GM18870 (cell line): ENCODE data around the gene ERC2.

Source experiments
- ATAC-seq: cut with Tn5 transposase; IDR thresholded peaks from one replicate; pipeline ENCODE4 v1.9.1; 2021; ENCODE audit warnings: moderate library complexity; ENCODE audit not compliant: unreplicated experiment

ERC2 gene

DNA sequence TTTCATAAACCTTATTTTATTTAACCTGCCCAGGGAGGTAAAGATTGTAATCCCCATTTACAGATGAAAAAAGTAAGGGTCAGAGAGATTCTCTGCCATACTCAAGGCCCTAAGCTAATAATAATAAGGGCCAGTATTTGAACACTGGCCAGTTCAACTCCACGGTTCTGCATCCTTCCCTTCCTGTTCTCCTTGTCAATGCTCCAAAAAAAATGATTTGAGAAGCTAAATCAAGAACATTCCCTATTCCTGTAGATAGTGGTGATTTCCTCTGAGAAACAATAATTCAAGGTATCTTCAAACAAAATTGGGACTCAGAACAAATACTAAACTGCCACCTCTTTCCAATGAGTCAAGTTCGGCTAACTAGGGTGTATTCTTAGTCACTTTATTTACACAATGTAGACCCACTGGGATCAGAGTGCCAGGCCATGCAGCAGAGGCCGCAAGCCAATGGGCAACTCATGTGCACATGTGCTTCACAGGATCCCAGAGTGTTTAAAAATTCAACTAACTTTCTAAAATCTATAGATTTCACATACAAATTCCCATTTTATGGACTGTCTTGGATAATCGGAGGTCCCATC lies 521.6 kb downstream of the ERC2 start:
- ATAC-seq: no peak

GRCh38 chr3:55942868-55943267 lies 525.4 kb downstream of the ERC2 start:
- no peak for ATAC-seq

DNA sequence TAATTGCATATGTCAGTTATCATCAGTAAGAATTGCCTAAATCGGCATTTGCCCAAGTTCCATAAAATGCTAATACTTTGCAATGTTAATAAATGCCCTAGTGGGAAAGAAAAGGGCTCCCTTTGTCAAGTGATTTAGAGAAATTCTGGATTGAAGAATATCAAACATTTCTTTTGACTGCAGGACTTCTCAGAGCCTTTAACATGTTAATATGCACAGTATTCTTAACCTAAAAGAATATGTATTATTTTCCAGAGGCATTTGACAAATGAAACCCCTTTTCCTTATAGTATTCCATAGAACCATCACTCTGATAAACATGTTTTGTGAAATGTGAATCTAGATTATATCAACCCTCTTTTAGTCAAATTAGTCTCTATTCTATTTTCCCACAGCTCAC lies 529.0 kb downstream of the ERC2 start:
- ATAC-seq: no peak

- no peak for ATAC-seq
Measured at GRCh38 chr3:55937301-55937700, 531.0 kb downstream of the ERC2 start.

- ATAC-seq: no peak
Measured at GRCh38 chr3:55936549-55937052, 531.7 kb downstream of the ERC2 start.

- no peak for ATAC-seq
Measured at GRCh38 chr3:55935241-55935640, 533.0 kb downstream of the ERC2 start.

GRCh38 chr3:55934771-55935170 lies 533.5 kb downstream of the ERC2 start:
- ATAC-seq: no peak

GRCh38 chr3:55929154-55929869 lies 539.0 kb downstream of the ERC2 start:
- no peak for ATAC-seq

DNA sequence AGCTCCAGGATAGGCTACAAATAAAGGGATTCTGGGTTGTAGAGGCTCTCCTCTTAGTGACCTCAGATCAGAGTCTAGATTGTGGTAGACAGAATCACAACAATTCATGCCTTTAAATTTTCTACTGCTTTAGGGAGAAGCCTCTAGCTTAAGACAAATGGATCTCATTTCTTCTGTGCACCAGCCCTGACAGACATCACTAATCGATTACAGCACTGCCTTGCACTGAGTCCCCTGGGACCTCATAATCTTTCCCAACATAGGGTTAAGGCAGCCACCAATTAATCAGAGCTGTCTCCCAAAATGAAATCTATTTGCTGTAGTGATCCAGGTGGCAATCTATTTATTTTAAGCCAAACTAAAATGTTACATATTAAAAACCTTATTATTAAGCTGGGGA lies 544.6 kb downstream of the ERC2 start:
- ATAC-seq: no peak

GRCh38 chr3:55923207-55923606 lies 545.1 kb downstream of the ERC2 start:
- ATAC-seq: no peak

DNA sequence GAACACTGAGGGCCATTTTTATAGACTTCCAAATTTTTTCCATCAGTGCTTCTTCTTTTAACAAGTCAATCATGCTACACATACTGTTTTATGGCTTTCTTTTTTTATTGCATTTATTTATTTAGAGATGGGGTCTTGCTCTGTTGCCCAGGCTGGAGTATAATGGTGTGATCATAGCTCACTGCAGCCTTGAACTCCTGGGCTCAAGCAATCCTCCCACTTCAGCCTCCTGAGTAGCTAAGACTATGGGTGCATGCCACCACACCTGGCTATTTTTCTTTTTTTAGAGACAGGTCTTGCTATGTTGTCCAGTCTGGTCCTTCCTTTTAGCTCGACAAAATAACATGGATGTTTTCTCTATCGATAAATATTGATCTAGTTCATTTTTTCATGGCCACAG lies 555.4 kb downstream of the ERC2 start:
- ATAC-seq: no peak

GRCh38 chr3:55911266-55911665 lies 557.0 kb downstream of the ERC2 start:
- no peak for ATAC-seq

DNA sequence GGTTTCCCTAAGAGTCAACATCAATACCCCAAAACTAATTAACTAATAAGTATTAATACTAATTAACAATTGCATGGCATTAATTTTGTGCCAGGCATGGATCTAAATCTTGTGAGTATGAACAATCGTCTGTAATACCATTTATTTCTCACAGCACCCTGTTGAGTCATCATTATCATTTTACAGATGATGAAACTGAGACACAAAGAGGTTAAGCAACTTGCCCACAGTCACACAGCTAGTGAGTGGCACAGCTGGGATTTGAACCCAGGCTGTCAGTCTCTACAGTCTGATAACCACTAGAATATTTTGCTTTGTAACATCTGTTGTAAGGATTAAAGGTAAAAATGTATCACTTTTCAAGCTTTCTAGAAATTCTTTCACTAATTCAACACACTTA lies 557.7 kb downstream of the ERC2 start:
- no peak for ATAC-seq

DNA sequence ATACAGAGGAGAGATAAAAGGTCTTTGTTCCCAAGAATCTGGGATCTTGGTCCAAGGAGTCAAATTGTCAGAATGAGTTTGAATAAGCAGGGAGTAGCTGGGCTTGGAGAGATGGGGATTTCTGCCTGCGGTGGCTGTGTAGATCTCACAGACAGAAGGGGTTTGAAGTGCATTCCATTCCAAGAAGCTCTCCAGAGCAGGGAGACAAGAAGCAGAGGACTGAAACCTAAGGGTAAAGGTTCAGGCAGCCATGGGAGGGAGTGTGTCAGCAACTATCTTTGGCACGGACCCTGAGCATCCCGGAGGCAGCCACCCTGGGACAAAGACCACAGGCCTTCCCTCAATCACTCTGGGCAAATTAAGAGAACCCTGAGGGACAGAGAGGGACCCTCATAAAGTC lies 558.9 kb downstream of the ERC2 start:
- no peak for ATAC-seq

- no peak for ATAC-seq
Measured at GRCh38 chr3:55907616-55908015, 560.7 kb downstream of the ERC2 start.

- ATAC-seq: no peak
Measured at GRCh38 chr3:55906896-55907295, 561.4 kb downstream of the ERC2 start.

DNA sequence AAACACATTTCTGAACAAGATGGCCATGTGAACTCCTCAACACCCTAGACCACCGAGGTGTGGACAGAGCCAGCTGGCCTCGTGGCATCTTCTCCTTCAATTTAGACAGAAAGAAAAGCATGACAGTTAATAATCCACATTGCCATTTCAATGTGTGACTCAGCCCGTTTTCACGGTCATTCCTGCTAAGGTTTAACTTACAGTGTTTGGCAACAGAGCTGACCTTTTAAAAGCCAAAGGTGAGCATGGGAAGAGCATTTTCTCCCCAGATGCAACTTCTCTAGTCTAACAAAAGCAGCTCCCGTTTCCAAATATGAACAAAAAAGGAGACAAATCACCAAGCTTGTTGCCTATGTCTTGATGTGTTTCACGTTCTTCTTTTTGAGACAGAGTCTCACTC lies 563.6 kb downstream of the ERC2 start:
- ATAC-seq: no peak

- no peak for ATAC-seq
Measured at GRCh38 chr3:55903680-55904079, 564.6 kb downstream of the ERC2 start.

- ATAC-seq: no peak
Measured at GRCh38 chr3:55902221-55902900, 565.9 kb downstream of the ERC2 start.

DNA sequence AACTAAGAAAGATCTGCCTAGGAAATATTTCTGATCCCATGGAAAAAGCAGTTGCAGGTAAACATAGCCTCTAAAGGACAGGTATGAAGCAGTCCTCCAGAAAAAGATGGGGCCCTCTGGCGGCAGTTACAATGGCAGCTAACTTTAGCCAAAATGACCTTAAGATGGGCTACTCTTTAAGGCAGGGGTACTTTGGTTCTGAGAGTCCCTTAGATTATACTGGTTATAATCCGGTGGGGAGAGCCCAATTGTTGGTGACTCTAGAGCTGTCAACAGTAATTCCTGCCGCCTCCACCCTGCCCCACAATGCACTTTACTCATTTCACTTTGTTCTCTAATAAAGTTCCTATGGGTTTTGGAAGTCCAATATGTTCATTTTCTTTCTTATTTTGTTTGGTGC lies 568.4 kb downstream of the ERC2 start:
- no peak for ATAC-seq

GRCh38 chr3:55897573-55898224 lies 570.6 kb downstream of the ERC2 start:
- no peak for ATAC-seq
